Upper lobe of left lung (tissue), 4 donors: Measurements from ENCODE around the gene TEAD2.

Experiments
- EP300 ChIP-seq, 4 donors: sonication (generic); formaldehyde crosslinking; IDR thresholded peaks; one replicate each; pipeline ENCODE4 v1.5.1; 2017; ENCODE audit warnings: antibody characterized with exemption in 4 of 4, control low read depth in 2 of 4
- POLR2A ChIP-seq, 4 donors: fragments of 450-650 bp; IDR thresholded peaks; one replicate each; pipeline ENCODE4 v1.5.1; 2016 to 2017; ENCODE audit warnings: antibody characterized with exemption in 4 of 4, mild to moderate bottlenecking in 2 of 4
- TF ChIP-seq, protein P1 (sequence below), 6 experiments: fragments of 450-650 bp in 4 of 6; fragments of 200-600 bp in 2 of 6; sonication (generic) in 2 of 6; IDR thresholded peaks; one replicate each; pipeline ENCODE4 v1.5.1; 2016 to 2019; ENCODE audit warnings: antibody characterized with exemption in 6 of 6

DNA sequence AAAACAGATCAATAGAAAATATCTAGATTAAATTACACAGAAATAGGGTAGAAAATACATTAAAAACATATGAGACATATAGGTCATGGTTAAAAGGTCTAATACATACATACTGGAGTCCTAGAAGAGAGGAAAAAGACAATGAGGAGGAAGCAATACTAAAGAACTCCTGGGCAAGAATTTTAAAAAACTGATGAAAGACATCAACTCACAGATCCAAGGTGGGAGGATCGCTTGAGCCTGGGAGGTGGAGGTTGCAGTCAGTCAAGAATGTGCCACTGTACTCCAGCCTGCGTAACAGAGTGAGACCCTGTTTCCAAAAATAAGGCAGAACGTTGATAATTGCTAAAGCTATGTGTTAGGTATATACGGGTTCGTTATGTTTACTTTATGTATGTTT, 20.4 kb upstream of the TEAD2 start:
- TF ChIP-seq, protein P1, sequence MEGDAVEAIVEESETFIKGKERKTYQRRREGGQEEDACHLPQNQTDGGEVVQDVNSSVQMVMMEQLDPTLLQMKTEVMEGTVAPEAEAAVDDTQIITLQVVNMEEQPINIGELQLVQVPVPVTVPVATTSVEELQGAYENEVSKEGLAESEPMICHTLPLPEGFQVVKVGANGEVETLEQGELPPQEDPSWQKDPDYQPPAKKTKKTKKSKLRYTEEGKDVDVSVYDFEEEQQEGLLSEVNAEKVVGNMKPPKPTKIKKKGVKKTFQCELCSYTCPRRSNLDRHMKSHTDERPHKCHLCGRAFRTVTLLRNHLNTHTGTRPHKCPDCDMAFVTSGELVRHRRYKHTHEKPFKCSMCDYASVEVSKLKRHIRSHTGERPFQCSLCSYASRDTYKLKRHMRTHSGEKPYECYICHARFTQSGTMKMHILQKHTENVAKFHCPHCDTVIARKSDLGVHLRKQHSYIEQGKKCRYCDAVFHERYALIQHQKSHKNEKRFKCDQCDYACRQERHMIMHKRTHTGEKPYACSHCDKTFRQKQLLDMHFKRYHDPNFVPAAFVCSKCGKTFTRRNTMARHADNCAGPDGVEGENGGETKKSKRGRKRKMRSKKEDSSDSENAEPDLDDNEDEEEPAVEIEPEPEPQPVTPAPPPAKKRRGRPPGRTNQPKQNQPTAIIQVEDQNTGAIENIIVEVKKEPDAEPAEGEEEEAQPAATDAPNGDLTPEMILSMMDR (IDR thresholded peaks at IDR 0.05) = no peak
- TF ChIP-seq EP300 (IDR thresholded peaks at IDR 0.05) (no peak), POLR2A (IDR thresholded peaks at IDR 0.05) (no peak)
